HG03378 (cell line): ENCODE measurements around the gene UVRAG.

ENCODE experiments used
- ATAC-seq: cut with Tn5 transposase; IDR thresholded peaks from one replicate; pipeline ENCODE4 v1.9.1; 2021; ENCODE audit warnings: mild to moderate bottlenecking, moderate library complexity; ENCODE audit not compliant: unreplicated experiment

The UVRAG gene

DNA sequence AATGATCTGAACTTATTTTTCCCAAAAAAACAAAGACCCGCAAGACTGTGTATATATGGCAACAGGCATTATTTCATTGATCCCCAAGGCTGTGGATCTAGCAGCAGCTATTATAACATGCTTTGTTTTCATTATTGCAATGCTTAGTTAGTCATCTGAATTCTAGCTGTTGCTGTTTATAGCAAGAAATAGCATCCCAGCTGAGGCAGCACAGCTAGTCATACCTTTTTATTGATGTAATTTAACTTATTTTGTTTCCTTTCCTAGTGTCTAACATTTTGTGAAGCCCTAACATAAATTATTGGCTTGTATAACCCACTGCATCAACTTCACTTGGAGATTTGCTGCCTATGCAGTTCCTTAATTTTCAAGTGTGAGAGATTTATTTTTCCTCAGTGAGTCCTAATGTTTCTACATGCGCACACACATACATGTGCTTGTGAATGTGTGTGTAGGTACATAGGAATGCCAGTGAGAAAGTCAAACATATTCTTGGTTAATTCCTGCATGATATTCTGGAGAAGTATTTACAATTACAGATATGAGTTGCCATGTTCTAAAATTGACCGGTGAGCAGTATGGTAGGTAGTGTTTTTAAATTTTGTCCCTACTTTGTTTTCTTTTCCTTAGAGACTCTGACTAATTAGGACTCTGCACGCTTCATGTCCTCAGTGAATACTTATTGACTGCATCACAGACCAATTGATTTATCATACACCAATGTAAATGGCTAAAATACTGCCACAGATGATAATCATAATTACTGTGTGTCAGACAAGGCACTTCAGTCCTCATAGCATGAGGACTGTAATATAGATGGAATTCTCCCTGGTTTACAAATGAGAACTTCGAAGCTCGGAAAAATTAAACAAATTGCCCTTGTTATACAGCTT is 272.0 kb downstream of the UVRAG start:
- ATAC-seq, result no peak

DNA sequence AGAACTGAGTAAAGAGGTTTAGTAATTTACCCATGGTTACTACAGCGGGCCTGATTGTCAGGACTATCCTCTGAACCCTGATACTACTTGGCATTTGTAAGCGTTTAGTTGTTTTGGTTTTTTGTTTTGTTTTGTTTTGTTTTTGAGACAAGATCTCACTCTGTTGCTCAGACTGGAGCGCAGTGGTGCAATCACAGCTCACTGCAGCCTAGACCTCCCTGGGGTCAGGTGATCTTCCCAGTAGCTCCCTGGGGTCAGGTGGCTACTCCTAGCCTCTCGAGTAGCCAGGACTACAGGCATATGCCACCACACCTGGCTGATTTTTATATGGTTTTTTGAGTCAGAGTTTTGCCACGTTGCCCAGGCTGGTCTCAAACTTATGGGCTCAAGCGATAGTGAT is 272.7 kb downstream of the UVRAG start:
- ATAC-seq, result no peak

DNA sequence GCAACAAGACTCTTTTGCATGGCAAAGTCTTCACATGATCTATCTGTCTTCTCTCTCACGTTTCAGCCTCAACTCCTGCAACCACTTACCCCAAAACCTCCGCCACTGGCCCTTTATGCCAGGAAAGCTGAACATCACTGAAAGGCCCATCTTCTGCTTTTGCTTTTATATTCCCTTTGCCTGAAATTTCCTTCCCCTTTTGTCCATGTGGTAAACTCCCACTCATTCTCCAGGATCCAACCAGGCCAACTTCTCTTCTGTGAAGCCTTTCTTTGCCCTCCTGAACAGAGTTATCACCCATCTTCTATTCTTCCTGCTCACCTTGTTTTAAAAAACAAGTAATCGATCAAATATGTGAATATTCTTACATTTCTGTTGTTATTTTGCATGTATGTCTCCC is 273.5 kb downstream of the UVRAG start:
- ATAC-seq, result no peak

DNA sequence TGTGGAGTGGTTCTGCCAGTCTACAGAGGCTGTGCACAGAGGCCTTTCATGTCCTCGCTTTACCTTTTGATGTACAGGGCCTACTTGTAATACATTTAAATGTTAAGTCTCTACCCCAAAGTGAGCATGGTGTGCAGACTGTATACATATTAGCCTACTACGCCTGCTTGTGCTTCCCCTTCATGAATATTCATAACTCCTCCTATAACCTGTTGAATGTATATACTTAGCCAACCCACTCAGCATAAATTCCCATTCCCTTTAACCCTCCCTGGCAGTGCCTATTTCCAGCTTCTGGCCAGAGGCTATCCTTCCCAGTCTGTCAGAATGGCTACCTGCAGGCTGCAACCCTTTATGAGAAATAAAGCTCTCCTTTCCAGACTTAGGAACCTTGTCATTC is 275.2 kb downstream of the UVRAG start:
- ATAC-seq, result no peak

DNA sequence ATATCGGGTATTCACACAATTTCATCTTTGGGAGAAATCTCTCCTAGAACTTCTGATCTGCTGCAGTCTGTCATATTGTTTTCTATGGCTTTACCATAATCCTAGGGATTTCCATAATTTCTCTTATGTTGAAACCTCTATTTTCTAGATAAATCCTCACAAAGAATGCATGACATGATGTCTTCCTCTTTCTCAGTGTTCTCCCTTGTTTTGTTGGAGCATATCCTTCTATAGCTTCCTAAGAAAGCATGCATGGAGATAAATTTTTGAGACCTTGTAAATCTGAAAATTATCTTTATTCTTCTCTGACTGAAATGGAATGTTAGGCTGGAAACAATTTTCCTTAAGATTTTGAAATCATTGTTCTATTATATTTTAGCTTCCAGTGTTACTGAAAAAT is 275.8 kb downstream of the UVRAG start:
- ATAC-seq, result no peak

DNA sequence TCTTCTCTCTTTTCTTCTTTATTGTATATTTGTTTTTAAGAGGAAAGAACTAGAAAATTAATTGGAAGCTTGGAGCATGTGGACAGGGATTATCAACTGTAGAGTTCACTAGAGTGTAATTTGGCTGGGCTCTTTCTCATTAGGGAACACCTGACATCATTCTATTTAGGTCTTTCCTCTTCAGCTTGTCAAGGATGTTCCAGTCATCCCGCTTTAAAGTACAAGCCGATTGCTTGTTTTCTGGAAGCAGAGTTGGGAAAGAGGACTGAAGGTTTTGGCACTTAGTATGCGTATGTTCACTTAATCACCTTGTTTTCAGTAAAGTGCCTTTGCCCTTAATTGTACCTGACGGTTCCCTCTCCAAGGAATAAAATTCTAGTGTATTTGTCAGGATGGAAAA is 279.7 kb downstream of the UVRAG start:
- no peak for ATAC-seq

DNA sequence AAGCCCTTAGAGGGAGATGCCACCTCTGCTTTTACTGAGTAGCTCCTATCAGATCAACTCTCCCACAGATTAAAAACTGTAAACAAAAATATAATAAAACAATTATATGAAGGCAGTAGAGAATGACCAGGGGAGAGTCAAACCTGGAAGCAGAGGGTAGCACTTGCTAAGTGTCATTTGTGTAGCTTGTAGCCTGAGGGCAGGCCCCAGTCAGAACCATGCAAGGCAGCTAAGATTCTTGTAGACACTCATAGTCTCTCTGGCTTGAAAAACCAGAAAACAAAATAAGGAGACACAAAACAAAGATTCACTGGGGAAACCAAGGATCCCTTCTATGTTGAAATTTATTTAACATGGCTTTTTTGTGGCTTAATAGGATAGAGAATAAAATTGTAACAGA is 280.9 kb downstream of the UVRAG start:
- no peak for ATAC-seq

DNA sequence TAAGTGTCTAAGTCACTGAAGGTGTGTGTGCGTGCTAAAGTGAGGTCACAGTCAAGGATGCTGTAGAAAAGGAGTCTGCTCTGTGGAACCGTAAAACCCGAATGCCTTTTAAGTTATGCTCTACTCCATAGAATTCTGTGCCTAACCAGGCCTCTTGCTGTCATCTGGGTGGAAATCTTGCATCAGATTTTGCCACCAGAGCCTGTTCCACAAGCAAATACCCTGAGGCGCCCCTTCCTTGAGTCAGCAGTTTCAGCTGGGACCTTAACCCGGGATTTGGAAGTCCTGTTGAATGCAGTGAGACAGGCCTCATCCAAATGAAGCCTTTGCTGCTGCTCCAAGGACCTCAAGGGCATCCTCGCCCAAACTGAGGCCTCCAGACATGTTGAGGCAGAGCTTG is 281.5 kb downstream of the UVRAG start:
- ATAC-seq, result no peak

DNA sequence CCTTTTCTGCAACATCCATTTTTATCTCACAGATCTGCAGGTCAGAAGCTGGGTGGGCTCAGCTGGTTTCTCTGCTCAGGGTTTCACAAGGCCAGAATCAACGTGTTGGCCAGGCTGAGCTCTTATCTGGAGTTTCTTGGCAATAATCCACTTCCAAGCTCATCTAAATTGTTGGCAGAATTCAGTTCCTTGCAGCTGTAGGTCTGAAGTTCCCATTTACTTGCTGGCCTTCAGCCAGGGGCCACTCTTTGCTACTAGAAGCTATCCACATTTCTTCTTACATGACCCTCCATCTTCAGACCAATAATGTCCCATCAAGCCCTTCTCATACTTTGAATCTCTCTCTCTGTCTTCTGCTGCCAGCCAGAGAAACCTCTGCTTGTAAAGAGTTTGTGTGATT is 287.8 kb downstream of the UVRAG start:
- no peak for ATAC-seq

DNA sequence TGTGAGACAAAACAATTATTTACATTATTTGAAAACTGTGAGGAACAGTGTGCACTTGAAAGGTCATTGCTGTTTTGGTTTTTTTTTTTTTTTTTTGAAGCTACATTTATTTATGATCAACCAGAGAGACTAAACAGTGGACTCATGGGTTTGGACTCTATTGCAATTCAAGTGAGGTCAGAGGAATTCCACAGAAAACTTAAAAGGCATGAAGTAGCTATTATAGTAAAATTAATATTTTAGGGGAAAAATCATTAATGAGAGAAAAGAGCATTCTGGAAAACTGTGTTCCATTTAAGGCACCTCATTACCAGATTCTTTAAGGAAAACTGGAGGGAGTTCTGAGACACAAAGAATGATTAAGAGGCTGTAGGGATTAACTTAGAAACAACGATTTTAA is 288.4 kb downstream of the UVRAG start:
- no peak for ATAC-seq

DNA sequence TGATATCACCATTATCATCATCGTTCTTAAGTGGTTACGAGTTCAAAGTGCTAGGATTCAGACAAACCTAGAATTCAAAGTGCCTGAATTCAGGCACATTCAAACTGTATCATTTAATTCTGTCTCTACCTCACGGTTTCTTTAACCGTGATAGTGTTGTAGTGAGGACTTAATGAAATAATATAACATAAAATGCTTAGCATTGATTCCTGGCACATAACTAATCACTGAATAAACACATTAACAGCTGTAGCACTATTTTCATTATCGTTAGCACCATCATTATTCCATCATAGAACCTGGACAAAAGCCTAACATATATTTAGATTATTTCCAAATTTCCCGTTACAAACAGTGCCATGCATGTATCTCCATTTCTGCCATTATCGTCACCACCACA is 289.3 kb downstream of the UVRAG start:
- ATAC-seq, result no peak

DNA sequence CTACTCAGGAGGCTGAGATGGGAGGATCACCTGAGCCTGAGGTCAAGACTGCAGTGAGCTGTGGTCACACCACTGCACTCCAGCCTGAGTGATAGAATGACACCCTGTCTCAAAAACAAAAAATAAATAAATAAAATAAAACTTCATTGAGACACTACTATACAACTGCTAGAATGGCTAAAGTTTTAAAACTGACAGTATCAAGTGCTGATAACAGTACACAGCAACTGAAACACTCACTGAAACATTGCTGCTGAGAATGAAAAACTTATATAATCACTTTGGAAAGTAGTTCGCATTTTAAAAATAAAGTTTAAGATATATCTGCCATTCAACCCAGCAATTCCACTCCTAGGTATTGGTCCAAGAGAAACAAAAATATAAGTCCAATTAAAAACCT is 290.6 kb downstream of the UVRAG start:
- ATAC-seq, result no peak

DNA sequence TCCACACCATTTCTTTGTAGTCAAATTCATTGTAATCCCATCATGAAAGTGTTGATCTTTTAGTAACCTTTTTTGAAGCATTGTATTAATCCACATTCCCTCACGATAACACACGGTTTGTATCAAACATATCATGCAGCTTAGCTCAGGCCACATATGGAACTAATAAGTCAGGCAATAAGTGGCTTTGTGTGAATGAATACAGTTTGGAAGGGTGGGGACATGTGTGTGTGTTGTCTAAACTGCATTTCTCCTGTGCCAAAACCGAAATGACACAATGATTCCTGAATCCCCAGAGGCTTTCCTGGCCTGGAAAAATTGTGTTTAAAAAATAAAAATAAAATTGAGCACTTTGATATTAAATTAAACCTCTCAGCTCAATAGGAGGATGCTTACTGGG is 293.0 kb downstream of the UVRAG start:
- no peak for ATAC-seq

DNA sequence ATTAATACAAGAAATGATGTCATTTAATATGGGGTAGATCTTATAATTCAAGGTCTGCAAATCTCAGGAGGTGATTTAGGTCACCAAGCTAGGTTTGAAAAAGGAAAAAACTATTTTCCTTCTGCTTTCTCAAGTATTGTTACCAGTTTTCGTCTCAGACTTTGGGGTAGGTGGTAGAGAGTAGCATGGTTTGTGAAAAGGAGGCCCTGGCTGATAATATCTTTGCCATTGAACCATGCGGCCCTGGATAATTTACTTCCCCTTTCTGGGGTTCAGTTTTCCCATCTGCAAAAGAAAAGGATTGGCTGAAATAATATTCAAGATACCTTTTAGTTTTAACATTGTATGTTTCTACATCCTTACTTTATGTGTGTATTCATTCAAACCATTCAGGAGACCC is 299.2 kb downstream of the UVRAG start:
- ATAC-seq, result no peak

DNA sequence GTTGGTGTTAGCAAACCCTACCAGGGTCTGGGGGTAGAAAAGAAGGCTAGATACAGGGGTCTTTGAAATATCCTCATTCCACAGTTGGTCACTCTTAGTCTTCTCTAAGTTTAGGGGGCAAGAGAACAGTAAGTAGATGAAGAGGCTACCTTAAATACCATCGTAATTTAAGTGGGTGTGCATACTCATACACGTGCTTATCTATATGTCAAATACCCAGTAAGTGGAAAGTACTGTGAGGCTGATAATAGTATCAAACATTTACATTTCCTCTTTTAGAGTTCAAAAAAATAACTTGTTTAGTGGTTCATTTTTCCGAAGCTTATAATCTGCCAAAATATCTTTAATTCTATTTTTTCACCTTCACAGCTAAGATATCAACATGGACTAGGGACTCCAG is 300.5 kb downstream of the UVRAG start:
- ATAC-seq, result no peak

DNA sequence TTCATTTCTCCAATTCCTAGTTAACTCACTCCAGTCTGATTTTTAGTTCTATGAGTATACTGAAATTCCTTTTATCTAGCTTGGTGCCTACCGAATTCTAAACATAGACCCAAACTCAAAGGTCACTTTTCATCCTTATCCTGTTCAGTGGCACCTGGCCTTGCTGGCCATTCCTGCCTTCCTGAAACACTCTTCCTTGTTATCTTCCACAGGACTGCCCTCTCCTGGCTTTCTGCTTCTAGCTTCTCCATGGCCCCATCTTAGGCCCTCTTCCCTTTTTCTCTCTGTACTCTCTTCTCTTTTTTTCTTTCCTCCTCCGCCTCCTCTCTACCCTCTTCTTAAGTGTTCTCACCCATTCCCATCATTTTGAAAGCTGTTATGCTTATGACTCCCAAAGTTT is 304.0 kb downstream of the UVRAG start:
- no peak for ATAC-seq

DNA sequence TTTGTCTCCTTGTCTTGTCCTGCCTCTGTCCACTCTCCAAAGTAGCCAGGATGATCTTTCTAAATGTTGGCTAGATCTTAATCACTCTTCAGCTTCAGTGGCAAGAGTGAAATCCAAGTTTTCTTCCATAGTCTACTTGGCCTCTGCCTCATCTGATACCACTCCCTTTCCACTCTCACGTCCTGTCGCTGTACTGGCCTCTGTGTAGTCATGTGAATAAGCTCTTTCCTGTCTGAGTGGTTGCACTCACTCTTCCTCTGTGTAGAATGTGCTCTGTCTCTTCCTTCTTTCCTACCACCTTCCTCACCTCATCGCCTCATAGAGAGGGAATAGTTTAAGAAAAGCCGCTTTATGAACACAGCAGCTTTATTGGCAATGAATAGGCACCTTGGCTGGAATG is 304.8 kb downstream of the UVRAG start:
- ATAC-seq, result no peak

DNA sequence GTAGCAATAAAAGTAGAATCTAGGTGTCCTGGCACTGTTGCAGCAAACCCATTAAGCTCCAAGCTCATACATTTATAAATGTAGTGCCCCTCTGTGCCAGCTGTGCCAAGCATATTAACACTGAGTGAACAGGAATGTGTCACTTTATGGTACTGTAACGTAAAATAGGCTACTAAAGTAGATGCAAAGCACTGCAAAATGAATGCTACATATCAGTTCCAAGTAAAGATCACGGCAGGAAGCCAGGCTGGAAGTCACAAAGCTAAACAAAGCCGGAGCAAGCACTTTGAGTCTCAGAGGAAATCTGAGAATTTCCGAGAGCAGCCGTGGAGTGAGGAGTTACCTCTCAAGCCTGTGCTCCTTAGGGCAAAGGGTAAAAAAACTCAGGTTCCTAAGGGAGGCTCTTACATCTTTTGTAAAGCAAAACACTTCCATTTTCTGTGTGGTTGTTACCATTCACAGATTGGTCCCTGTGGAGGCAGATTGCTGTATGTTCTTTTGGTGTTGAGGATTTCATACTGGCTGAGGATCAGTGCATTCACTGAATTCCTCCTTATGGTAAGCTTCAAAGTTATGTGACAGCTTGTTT is 305.6 kb downstream of the UVRAG start:
- no peak for ATAC-seq

DNA sequence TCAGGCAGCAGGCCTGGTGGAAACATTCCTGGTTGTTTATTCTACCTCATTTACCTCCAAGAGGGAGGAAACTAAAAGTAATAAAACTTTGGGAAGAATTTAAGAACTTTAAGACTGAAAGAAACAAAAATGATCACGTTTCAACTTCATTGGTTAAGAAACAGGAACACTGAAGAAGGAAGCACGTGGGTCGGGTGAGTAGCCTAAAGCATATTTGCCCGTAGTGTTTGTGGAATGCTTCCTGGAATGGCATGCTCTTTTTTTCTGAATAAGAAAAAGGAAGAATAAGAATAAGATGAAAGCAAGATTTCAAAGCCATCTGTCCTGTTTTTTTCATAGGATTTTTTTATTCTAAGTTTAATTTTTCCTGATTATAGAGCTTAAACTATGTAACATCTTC is 308.2 kb downstream of the UVRAG start:
- no peak for ATAC-seq

DNA sequence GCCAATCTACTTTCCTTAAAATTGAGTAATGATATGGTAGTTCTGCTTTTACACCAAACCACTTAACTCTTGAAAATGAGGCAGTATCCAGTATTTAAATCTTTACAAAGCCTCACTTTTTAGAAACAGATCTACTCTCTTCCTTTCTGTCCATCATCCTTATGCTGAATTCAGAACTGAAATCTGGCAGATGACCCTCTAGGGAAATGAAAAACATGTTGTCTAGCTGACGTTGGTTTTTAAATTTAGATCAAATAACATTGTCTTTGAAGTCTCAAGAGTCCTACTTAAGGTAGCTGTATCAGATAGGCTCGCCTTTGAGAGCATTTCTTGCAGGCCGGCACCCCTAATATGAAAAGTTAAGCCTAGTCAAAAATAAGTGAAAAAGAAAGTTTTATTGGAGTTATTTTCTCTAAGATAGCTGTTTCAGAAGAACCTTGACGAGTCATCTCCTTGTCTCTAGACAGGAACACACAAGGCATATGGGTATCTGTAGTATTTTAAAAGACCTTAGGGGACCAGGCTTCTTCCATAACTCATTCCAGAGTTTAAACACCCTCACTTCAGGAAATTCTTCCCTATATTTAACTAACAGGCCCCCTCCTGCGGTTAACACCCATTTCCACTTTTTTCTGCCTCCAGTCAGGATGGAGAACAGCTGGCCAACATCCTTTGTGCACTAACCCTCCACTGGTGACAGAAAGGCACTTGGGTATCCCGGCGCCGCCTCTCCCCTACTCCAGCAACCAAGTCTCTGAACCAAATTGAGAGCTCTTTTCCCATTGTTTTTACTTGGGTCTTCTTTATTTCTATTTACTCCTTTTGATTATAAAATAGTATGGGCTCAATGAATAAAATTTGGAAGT is 310.1 kb downstream of the UVRAG start:
- peak; percentile 81 for ATAC-seq

DNA sequence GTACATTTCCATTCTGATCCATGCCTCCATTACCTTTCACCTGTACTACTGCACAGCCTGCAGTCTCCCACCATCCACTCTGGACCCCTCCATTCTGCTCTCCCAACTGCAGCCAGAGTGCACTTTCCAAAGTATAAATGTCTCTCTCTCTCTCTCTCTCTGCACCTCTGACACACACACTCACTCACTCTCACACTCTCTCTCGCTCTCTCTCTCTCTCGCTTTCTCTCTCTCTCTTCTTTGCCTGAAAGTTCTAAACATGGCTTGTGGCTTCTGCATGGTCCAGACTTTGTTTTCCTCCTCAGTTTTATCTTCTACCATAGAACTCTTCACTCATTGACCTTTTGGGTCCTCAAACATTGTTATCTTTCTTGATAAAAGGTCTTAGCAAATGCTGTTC is 314.7 kb downstream of the UVRAG start:
- ATAC-seq, result no peak

DNA sequence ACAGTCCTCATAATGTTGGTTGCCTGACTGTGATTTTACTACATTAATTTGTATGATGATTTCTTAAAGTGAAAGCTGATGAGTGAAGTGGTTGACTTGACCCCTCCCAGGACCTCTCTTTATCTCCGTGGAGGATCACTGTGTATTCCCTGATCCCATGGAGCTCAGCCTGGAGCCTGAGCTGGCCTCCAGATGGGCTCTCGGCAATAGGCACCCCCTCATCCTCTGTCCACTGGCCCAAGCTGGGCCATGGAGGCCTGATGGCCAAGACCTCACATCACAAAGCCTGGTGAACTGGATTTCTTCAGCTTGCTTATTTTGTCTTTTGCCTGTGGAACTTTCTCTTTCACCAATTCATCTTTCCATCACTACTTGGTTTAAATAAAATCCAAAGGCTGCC is 316.1 kb downstream of the UVRAG start:
- no peak for ATAC-seq
